GM18499 (cell line): Measurements from ENCODE around the gene CYP46A1.

Experiments
- ATAC-seq: cut with Tn5 transposase; IDR thresholded peaks from one replicate; pipeline ENCODE4 v1.9.1; 2021; ENCODE audit warnings: moderate number of reproducible peaks; ENCODE audit not compliant: insufficient read depth, unreplicated experiment

CYP46A1 gene

GRCh38 chr14:99725774-99726537, 41.9 kb downstream of the CYP46A1 start:
- ATAC-seq: no peak

DNA sequence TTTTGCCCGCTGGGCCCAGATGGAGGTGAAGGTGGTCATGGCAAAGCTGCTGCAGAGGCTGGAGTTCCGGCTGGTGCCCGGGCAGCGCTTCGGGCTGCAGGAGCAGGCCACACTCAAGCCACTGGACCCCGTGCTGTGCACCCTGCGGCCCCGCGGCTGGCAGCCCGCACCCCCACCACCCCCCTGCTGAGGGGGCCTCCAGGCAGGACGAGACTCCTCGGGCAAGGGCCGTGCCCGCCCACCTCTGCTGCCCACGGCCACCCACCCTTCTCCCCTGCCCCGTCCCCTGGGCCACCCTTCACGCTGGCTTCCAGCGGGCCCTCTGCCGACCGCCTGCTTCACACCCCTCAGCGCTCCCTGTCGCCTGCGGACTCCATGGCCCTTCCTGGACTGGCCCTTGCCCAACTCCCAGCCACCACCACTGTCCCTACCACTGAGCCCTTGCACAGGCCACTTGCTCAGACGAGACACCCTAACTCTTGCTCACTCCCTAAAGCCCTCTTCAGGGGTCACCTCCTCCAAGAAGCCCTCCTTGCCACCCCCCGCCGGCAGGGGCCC, 42.5 kb downstream of the CYP46A1 start:
- no peak for ATAC-seq

DNA sequence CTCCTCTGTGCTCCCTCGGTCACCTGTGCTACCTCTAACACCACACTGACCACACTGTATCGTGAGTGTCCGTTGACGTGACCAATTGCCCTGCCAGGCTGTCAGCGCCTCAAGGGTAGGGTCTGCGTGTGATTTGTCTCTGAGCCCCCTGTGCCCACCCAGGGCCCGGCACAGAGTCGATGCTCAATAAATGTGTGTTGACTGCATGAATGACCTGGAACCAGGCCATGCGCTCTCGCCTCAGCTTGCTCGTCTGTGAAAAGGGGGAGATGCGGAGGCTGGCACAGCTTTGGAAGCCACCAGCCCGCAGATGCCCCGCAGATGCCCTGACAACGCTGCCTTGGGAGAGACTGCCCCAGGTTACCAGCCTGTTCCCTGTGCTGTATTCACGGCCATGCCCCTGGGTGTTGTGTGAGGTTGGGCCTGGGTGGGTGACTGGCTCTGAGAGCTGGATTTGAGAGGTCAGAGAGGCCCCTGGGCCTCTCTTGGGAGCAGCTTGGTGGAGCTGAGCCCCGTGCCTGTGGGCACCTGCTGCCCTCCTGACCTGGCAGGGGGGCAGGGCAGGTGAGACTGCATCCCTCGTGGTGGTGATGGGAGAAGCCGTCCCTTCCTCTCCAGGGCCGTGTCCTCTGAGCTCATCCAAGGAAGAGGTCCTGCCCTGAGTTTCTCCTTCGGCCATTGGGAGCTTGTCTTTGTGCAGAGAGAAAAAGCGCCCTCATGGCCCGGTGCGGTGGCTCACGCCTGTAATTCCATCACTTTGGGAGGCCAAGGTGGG, 43.2 kb downstream of the CYP46A1 start:
- ATAC-seq: no peak

GRCh38 chr14:99728231-99728920, 44.3 kb downstream of the CYP46A1 start:
- no peak for ATAC-seq

DNA sequence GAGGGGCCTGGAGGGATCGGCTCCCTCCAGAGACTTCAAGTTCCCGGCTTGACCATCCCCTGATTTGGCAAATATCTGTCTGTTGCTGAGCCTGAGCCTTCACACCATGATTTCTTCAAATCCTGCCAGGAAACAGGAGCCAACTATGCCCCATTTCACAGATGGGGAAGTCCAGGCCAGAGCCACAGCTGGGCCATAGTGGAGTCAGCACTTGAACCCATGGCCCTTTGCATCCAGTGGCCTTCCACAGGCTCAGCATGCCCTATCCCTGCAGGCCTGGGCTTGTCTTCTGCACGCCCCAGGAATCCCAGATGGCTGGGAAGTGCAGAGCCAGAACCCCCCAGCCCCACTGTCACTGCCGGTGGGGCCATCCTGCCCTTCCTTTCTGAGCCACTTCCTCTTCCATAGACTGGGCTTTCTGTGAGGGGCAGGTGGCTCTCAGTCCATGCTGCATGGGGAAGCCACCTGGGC, 44.9 kb downstream of the CYP46A1 start:
- ATAC-seq: no peak

DNA sequence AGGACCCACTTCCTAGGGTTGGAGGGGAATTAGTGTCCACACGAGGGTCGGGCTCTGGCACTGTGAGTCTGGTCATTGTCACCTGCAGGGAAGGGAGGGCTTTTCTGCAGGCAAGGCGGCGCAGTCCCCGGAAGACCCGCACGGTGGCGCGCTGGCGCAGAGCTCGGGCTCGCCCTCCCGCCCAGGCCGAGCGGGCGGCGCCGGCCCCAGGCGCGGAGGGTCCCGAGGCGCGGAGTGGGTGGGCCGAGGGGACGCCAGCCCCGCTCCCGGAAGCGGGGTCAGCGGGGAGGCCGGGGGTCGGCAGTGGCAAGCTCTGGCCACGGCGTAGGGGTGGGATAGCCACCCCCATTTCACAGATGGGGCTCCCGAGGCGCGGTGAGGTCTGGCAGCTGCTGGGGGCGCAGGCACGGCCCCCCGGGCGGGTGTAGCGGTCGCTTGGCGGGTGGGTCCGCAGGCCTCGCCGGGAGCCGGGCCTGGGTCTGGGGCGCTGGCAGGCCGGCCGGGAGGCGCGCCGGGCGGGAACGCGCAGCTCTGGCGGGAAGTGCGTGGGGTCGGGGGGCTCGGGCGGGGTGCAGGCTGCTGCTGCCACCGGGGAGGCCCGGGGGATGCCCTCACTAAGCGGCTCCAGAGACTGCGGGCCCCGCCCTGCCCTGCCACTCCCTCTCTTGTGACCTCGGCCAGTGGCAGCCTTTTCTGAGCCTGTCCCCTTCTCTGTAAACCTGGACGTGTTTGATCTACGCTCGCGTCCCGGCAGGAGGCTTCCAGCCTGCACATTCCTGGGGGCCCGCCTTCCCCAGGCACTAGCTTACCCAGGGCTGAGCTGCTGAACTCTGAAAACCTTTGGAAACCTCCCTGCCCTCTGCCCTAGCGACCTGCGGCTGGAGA, 46.1 kb downstream of the CYP46A1 start:
- ATAC-seq: no peak

DNA sequence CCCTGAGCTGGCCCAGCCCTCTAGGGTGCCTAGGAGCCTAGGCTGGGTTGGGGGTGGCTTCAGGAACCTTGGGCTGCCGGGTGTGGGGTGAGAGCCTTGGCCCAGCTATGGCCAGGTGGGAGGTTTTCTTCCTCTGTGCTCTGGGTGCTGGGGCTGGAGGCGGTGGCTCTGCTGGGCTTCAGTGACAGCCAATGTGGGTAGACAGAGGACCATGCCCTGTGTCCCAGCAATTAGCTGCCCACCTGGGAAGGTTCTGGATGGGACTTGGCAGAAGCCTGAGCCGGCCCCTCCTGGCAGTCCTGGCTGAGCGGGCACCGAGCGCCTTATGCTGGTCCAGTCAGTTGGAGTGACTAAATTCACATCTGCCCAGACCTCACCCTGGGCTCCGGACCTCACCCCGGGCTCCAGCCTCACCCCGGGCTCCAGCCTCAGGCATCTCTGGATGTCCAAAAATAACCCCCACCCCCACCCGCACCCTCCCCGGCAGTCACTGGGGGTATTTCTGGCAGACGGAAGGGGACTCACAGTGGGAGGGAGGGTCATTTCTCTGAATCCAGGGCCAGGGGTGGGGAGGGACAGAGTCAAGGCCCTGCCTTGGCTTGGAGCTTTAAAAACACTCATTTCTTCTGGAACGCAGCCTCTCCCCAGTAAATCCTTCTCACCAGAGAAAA, 46.9 kb downstream of the CYP46A1 start:
- no peak for ATAC-seq

GRCh38 chr14:99731547-99732435, 47.7 kb downstream of the CYP46A1 start:
- no peak for ATAC-seq

- no peak for ATAC-seq
Observed at GRCh38 chr14:99732436-99733210, 48.5 kb downstream of the CYP46A1 start.

DNA sequence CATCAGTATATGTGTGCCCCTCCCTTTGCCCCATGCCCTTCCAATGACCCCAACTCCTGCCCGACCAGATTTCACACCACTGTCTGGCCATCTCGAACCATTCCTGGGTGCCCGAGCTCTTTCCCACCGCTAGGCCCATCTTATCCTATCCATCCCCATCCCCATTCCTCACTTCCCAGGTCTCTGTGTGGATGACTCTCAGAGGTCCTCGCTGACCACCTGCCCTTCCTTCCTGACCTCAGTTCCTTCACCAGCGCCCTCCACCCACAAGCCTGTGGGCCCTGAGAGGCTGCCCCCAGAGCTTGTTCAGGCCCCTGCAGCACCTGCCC, 49.1 kb downstream of the CYP46A1 start:
- no peak for ATAC-seq

- no peak for ATAC-seq
Observed at GRCh38 chr14:99733540-99734405, 49.7 kb downstream of the CYP46A1 start.

DNA sequence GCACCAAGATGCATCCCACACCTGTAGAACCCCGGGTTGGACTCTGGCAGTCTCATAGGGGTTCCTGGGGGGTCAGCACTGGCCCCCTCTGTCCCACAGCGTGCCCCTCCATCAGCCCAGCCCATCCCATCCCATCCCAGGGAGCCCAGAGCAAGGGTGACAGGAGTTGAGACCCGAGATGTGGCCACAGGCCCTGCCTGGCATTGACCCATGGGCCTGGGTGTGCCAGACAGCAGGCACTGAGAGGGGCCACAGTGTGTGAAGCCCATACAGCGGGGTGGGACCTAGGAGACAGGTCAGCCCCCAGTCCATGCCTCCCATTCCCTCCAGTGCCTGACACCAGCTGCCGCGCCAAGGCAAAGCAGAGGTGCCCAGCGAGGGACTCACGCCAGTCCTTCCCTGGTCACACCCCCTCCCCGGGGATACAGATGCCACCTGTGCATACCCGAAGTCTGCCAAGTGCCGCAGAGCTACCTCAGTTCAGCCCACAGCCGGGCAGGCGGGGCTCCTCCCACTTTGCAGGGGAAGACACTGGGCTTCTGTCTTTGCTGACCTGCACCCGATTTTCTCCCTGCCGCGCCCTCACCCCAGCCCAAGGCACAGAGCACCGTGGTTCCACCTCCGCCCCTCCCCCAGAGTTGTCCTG, 50.4 kb downstream of the CYP46A1 start:
- ATAC-seq: no peak

- no peak for ATAC-seq
Observed at GRCh38 chr14:99735189-99736135, 51.4 kb downstream of the CYP46A1 start.

- no peak for ATAC-seq
Observed at GRCh38 chr14:99736603-99737371, 52.7 kb downstream of the CYP46A1 start.
